GM19395 (cell line): ENCODE measurements around the gene FGF11.
"Not testable (repeated sequence)": the region's sequence is repeated elsewhere in the genome, so short reads cannot be mapped to it uniquely, and the experiment has no call there.

Experiments
- ATAC-seq: cut with Tn5 transposase; IDR thresholded peaks from one replicate; pipeline ENCODE4 v1.9.1; 2021; ENCODE audit warnings: mild to moderate bottlenecking, moderate library complexity; ENCODE audit not compliant: unreplicated experiment

The FGF11 gene

DNA sequence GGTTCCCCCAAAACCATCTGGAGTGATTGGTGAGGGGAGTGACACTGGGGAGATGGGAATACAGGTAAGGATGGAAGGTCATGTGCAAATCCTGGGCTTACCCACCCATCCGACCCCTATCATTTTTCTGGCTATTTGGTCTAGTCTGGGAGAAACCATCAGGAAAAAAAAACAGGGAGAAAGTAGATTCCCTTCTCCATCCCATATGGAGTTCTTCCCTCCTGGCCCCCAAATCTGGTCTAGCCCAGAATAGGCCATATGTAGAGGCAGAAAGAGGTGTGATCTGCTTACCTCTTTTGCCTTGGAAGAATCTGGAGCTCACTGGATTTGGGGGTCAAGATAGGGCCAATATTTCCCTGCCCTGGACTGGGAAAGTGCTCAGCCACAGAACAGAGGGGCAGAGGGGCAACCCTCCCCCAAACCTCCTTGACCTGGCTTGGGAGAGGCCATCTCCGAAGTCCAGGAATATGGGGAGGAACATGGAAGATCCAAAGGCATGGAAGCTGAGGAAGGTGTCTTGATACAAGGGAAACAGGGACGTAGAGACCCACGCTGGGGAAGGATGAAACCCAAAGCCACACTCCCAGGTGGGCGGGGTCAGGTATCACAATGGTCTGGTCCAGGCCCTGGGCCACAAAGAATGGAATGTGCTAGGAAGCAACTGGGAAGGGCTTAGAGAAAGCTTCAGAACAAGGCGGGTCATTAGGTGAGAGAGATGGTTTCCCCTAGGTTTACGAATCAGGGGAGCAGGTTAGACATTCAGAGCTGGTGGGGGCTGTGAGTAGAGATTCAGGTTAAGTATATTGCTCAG lies 21.7 kb downstream of the FGF11 start:
- ATAC-seq: no peak

GRCh38 chr17:7462474-7463371 lies 23.4 kb downstream of the FGF11 start:
- ATAC-seq: no peak

DNA sequence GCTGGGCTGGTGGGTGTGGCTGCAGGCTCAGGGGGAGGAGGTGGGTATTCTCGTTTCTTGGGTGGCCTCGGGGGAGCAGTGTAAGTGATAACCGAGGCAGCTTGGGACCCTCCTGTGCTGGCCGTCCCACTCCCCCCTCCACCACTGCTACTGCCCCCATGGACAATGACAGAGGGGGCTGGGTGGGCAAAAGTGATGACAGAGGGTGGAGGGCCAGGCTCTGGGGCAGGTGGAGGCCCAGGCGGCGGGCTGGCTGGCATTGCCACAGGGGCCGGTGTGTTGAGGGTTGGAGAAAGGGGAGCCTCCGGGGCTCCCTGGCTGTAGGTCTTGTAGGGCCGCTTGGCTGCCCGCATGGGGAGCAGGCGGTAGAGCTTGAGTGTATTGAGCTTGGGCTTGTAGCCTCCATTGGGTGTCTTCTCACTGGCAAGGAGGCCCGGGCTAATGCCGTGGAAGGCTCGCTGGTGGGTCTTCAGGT lies 24.1 kb downstream of the FGF11 start:
- ATAC-seq: no peak

DNA sequence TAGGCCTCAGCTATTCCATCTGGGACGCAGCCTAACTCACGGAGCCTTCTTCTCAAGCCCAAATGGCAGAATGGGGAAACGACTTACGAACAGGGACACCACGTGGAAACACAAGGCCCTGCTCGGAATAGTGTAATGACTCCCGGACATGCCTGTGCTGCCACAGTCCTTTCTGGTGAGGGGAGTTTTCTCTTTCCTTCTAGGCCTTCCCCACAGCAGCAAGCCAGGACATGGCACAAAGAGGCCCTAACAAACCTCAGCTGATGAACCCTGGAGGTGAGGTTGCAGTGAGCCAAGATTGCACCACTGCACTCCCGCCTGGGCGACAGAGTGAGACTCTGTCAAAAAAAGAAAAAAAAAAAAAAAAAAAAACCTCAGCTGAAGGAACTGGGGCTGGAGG lies 24.8 kb downstream of the FGF11 start:
- ATAC-seq: no peak

GRCh38 chr17:7465597-7466275 lies 26.4 kb downstream of the FGF11 start:
- ATAC-seq: no peak

DNA sequence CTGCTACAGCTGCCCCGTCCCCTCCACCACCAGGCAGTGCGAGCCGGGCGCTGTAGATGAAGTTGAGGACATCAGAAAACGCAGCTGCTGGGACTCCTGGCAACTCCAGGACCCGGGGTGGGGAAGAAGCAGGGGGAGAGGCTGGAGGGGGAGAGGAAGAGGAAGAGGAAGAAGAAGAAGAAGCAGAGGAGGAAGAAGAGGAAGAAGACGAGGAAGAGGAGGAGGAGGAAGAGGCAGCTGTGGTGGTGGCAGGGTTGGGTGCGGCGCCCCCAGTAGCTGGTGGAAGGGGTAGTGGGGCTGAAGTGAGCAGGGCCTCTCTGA lies 27.0 kb downstream of the FGF11 start:
- no peak for ATAC-seq

GRCh38 chr17:7466639-7467341 lies 27.5 kb downstream of the FGF11 start:
- no peak for ATAC-seq

DNA sequence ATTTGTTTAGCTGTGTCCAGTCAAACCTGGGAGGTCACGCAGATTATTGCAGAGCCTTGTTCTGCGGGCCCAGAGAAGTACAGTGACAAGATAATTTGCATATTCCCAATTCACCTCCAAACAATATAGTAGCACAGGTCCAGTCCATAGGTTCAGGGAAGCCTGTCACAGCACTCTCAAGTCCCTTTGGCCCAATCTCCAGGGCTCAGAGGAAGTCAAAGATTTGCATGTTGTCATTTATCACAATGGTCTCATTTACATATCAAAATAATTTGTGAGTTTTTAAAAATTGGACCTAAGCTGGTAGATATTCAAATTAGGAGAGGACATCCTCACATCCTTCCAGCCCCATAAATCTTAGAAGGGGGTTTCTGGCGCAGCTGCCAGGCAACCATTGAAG lies 28.2 kb downstream of the FGF11 start:
- no peak for ATAC-seq

GRCh38 chr17:7468290-7468689 lies 29.0 kb downstream of the FGF11 start:
- no peak for ATAC-seq

GRCh38 chr17:7468804-7469389 lies 29.6 kb downstream of the FGF11 start:
- no peak for ATAC-seq

DNA sequence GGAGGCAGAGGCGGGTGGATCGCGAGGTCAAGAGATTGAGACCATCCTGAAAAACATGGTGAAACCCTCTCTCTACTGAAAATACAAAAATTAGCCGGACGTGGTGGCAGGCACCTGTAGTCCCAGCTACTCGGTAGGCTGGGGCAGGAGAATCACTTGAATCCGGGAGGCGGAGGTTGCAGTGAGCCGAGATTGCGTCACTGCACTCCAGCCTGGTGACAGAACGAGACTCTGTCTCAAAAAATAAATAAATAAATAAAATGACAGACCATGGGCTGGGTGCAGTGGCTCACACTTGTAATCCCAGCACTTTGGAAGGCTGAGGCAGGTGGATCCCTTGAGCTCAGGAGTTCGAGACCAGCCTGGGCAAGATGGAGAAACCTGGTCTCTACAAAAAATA lies 30.5 kb downstream of the FGF11 start:
- not testable (repeated sequence) for ATAC-seq

DNA sequence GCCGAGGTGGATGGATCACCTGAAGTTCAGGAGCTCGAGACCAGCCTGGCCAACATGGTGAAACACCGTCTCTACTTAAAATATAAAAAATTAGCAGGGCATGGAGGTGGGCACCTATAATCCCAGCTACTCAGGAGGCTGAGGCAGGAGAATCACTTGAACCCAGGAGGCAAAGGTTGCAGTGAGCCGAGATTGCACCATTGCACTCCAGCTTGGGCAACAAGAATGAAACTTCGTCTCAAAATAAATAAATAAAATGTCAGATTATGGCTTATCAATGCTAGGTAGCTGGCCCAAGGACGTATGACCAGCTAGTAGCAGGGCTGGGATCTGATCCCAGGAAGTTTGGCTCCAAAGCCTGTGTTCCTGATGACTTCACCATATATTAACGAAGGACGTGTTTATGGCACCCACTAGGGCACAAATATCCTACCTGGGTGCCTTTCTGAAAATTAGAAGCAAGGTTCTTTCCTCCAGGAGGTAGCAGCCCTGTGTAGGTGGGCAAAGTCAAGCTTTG lies 31.2 kb downstream of the FGF11 start:
- ATAC-seq: not testable (repeated sequence)

GRCh38 chr17:7471729-7472128 lies 32.4 kb downstream of the FGF11 start:
- no peak for ATAC-seq

DNA sequence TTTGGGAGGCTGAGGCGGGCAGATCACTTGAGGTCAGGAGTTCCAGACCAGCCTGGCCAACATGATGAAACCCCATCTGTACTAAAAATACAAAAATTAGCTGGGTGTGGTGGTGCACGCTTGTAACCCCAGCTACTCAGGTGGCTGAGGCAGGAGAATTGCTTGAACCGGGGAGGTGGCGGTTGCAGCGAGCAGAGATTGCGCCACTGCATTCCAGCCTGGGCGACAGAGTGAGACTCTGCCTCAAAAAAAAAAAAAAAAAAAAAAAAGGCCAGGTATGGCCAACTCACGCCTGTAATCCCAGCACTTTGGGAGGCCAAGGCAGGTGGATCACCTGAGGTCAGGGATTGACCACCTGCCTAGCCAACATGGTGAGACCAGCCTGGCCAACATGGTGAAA lies 35.5 kb downstream of the FGF11 start:
- ATAC-seq: not testable (repeated sequence)

GRCh38 chr17:7475764-7476422 lies 36.6 kb downstream of the FGF11 start:
- no peak for ATAC-seq

- ATAC-seq: no peak
Measured at GRCh38 chr17:7476494-7476893, 37.2 kb downstream of the FGF11 start.

GRCh38 chr17:7476951-7477350 lies 37.6 kb downstream of the FGF11 start:
- no peak for ATAC-seq

GRCh38 chr17:7477392-7478275 lies 38.3 kb downstream of the FGF11 start:
- ATAC-seq: no peak
